GM21367 (cell line): ENCODE results near the gene DNAJC5G.
A peak's percentile ranks its signal among the peaks of the same experiment; 100 is the strongest.
"Not testable (repeated sequence)": the region's sequence is repeated elsewhere in the genome, so short reads cannot be mapped to it uniquely, and the experiment has no call there.

Source experiments
- ATAC-seq: cut with Tn5 transposase; IDR thresholded peaks from one replicate; pipeline ENCODE4 v1.9.1; 2021; ENCODE audit not compliant: unreplicated experiment

The DNAJC5G gene

DNA sequence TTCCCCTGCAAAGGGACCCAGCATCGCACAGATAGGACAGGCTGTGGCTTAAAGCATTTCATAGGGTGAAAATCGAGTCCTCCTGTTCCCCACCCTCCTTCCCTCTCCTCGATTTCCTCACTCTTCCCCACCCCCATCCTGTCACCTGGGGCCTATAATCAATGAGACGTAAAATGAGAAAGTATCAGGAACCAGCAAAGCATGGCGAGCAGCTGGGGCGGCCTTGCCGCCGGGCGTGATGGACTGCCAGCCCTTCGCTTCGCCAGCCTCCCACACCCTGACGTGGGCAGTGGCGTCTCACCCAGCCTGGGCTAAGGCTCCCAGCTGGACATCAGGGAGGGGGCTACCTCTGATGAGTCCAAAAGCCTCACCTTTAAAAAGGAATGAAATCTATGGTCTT, 23.5 kb upstream of the DNAJC5G start:
- no peak for ATAC-seq

DNA sequence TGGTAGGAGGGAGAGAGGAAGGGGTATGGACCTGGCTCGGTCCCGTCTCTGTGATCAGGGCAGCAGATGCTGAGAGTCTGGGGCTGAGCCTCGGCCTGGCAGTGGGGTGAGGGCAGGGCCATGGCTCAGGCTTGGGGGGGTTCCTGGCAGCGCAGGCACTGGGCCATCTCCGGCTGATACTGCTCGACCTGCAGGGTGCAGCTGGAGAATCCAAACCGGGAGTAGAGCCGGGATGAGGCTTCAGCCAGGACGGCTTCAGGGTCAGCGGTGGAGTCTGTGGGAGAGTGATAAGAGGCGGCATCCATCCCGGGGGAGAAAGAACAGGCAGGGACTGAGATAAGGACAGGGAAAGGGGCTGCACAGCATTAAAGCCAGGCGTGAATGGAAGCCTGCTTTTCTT, 20.0 kb upstream of the DNAJC5G start:
- no peak for ATAC-seq

DNA sequence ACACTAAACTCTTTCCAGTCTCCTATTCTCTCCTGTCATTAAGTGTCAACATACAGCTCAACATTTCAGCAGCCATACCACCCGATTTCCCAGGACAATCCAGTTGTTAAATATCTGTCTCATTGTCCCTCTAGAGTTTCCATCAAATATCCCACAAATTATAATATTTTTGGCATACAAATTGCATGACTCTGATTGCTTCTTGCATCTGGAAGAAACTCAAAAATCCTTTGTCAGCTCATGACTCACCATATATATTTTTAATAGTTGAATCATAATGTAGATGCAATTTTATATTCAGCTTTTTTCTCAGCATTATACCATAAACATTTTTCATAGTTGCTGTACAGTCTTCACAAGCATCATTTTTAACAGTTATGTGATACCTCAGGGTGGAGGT, 19.6 kb upstream of the DNAJC5G start:
- no peak for ATAC-seq

DNA sequence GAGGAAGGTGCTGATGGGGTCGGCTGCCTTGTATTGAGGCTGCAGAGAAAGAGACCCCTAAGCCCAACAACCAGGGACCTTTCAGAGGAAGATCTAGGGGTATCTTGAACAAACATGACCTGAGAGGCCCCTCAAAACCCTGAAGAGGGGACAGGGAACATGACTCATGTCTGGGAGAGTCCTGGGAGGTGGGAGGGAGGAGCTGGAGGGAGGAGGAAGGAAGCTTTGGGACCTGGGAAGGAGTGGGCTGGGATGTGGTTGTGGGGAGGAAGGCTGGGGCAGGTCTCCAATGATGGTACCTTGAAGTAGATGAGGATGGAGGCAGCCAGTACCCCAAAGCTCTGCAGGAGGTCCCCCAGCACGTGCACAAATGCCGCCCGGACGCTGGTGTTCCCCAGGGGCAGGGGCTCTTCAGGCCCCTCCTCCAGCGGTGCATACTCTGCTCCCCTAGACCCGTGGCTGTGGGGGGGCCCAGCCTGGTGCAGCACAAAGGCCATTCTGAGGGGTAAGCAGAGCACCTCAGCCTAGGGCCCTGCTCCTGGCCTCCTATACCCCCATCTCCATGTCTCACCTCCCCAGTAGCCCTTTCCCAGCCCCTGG, 18.3 kb upstream of the DNAJC5G start:
- no peak for ATAC-seq

DNA sequence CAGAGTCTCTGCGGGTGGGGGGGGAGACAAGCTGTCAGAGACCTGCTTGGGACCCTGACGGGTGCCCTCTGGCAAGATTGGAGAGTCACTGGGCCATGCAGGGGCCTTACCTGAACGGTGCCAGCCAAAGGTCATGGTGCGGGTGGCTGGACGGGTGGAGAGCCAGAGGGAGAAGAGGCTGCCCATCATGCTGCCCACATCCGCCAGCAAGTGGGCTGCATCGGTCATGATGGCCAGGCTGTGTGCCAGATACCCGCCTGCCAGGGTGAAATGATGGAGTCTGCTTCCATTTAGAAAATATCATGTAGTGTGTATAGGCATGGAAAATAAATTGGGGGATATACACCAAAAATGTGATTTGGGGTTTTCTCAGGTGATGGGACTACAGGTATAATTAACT, 17.2 kb upstream of the DNAJC5G start:
- ATAC-seq = no peak

DNA sequence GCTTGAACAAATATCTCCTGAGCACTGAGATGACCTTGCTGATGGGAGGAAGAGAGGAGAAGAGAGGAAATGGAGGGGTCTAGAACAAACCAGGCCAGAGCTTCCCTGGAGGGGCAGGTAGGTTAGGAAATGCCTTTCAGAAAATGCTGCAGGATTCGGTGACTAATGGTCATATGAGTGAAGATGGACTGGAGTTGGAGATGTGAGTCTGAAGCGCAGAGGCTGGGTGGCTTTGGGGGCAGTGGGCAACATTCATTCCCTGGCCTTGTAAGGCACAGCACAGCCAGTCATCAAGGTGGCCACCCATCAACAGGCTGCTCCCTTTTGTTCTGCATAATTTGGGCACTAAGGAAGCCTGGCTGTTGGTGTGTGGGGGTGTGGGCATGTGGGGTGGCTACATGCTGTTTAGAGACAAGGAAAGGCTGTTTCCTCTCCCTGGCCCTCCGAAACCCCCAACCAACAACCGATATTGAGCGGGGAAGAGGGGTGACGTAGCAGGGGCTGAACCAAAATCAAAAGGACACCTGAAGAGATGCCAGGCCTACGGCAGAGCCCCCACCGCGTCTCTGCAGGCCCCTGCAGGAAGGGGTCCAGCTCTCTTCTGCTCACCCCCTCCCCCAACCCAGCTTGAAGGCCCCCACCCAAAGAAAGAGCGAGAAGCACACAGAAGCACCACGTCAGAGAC, 13.8 kb upstream of the DNAJC5G start:
- no peak for ATAC-seq

DNA sequence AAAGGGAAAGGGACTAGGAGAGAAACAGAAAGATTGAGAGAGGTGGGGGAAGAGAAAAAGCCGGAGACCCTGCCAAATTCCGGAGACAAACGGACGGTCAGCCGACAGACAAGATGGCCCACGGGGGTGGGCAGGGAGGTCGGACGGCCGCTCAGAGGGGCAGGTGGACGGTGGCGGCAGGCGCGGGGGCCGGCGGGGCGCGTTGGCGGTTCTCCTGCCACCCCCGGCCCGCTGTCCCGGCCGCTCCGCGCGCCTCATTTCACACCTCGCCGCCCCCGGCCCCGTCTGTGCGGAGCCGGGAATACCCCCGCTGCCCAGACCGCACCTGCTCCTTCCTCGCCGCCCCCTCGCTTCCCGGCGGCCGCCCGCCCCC, 13.3 kb upstream of the DNAJC5G start:
- no peak for ATAC-seq

DNA sequence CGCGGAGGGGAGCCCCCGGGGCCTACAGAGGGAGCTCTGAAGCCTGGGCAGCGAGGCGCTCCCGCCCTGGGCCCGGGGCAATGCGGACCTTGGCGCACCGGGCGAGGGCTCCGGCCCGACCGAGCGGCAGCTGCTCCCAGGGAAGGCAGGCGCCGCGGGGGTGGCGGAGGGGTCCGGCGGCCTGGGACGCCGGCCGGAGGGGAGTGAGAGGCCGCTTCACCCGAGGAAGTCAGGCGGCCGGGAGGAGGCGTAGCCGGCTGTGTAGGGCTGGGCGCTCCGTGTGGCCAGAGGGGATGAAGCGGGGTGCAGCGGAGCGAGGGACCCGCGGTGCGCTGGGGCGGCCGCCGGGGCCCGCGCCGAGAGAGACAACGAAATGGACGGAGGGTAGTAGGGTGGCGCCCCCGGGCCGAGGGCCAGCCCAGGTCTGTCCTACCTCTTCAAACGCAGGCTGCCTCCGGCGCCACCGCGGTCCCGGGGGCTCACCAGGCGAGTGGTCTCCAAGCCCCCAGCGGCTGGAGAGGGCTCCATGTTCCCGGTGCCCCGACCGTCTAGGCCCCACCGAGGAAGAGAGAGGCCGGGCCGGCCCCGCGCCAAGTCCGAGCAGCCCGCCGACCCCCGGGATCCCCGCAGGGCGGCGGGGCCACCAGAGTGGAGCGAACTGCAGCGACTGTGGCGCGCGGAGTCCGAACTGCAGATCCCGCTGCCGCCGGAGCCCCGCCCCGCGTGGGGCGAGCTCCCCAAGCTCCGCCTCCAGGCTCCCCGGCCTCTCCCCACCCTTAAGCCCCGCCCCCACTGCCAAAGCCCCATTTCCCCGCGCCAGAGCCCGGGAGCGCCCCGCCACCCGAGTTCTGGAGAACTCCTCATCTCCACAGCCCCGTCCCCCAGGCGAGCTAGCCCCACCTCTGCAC, 12.6 kb upstream of the DNAJC5G start, which contains the start of gene SLC30A3:
Gene SLC30A3 (minus strand): TSS at position 669 of the 908 bp plus-strand sequence. CDS start 141 bp downstream, at position 528.
- no peak for ATAC-seq

DNA sequence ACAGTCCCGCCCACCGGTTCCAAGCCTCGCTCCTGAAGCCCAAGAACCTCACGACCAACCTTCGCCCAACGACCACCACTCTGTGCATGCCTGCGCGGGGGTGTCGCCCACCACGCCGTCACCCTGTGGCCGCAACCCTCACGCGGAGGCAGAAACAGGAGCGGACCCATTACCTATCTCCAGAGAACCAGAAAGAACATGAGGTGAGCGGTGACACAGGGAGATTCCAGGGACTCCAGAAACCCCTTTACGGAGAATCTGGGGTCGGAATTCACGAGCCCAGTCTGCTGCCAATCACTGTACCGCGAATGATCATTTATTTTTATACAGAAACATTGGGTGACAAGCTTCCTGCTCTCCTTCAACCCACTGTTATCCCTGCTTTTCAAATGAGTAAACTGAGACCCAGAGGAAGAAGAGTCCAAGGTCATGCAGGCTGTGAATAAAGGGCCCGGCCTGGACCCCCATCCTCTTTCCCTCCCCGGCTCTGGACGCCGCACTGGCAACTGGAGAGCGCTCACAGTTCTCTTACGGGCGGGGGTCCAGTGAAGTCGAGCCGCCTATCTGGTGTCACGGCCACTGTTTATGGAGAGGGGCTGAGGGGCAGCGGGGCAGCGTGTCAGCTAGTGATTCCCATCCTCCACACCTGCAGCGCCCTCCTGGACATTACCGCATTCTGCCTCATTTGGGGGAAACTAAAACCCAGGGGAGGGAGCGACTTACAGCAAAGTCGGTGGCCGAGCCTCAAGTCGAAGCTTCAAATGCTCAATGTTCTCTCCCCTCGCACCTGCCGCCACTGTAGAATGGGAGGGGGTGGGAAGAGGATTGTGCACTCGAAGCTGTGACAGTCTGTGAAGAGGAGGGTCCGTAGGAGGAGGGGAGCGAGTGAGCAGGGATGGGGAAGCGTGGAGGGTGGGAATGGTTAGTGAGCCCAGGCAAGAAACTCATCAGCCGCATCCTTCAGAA, 11.7 kb upstream of the DNAJC5G start:
- no peak for ATAC-seq

DNA sequence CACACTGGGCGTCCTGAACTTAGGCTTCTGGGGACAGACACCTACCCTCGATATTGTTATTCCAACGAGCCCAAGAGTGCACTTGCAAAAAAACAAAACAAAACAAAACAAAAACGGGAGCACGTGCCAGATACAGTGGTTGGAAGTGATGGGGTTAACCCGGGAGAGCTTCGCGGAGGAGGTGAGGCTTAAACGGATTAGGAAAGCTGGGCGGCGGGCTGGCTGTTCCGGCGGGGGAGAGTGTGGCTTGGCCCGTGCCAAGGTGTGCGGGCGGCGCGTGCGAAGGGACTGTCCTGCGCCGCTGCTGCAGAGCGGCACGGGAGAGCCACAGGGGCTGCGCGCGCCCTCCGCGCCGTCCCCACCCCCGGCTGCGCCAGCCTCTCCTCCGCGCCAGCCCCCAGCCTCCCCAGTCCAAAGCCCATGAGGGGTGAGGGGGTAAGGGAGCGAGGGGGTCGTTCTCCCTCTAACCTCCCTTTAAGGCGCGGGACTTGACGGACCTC, 10.9 kb upstream of the DNAJC5G start:
- no peak for ATAC-seq

DNA sequence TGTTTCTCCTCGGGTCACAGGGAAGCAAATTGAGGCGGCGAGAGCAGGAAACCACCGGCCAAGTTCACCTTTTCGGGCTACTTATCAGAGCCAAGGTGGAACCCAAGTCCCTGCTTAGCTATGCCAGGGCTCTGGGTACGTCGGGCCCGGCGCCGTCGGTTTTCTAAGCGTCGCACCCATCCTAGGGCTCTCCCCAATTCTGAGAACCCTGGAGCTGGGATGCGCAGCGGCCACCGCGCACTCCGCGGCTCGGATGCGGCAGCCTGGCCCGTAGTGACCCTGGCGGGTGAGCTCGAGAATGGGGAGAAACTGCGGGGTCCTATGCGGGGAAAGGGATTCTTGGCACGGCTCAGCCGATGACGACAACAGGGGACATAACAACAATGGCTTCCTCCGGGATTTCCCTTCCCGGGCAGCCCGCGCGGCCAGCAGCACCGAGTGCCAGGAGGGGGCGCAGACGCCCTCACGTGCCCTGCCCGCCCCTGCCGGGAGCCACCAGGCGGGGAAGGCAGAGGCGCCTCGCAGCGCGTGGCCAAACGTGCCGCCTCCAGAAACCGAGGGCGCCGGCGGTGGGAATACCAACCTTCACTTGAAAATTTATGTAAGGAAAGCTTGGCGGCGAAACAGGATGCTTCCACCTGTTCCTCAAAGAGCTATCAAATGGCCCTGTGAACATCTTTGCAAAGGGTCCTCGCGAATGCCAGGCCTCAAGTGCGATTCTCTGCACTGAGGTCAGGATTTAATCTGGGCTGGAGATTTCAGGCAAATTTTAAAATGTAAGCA, 10.3 kb upstream of the DNAJC5G start:
- ATAC-seq = peak; percentile 48

DNA sequence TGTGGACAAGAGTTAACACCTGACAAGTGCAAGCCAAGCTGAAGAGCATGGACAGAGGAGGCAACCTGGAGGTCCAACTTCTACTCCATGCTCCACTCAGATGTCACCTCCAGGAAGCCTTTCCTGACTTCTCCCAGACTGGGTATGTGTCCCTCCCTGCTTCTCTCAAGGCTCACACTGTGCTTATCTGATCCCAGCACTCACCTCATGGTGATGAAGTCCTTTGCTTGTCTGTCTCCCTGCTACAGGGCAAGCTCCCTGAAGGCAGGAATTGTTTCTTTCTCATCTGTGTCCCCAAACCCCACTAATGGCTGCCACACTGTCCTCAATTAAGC, 9.7 kb upstream of the DNAJC5G start:
- no peak for ATAC-seq

DNA sequence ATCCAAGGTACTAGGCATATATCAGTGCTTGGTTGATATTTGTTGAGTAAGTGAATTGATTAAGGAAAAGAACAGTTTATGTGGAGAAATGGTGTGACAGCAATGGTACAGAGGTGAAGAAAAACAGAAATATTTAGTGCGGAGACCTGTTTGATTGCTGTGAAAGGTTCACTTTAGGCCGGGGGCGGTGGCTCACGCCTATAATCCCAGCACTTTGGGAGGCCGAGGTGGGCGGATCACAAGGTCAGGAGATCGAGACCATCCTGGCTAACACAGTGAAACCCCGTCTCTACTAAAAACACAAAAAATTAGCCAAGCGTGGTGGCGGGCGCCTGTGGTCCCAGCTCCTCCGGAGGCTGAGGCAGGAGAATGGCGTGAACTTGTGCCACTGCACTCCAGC, 6.9 kb upstream of the DNAJC5G start:
- not testable (repeated sequence) for ATAC-seq

DNA sequence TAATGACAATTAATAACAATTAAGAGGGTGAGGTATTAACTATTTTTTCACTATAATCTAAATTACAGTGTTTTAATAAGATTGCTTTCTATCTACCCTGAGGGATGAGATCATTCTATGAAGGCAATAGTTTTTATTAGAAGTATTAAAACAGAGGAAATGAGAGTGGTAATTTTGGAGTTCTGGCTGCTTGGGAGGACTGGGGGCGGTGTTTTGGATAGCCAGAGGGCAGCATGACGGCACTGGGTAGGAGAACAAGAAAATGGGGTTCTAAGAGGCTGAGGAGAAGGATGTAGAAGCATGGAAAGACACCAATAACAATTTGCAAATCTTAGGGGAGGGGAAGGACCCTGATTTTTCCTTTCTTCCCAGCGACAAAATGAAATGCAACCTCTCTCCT, 5.1 kb upstream of the DNAJC5G start:
- ATAC-seq = no peak

DNA sequence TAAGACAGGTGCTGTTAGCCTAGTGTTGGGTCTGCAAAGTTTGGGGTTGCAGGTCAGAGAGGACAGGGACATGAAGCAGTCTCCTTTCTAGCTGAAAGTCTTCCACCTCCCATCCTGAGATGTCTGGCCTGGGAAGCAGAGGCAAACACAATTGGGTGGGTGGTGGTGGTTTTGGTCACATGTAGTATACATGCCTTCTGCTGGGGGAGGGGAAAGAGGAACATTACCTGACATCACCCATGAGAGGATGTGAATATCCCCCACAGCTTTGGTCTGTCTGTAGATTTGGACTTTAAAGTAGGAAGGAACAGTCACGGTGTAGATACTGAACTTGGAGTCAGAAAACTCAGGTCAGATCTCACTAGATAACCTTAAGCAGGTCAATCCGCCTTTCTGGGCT, 4.6 kb upstream of the DNAJC5G start:
- no peak for ATAC-seq

DNA sequence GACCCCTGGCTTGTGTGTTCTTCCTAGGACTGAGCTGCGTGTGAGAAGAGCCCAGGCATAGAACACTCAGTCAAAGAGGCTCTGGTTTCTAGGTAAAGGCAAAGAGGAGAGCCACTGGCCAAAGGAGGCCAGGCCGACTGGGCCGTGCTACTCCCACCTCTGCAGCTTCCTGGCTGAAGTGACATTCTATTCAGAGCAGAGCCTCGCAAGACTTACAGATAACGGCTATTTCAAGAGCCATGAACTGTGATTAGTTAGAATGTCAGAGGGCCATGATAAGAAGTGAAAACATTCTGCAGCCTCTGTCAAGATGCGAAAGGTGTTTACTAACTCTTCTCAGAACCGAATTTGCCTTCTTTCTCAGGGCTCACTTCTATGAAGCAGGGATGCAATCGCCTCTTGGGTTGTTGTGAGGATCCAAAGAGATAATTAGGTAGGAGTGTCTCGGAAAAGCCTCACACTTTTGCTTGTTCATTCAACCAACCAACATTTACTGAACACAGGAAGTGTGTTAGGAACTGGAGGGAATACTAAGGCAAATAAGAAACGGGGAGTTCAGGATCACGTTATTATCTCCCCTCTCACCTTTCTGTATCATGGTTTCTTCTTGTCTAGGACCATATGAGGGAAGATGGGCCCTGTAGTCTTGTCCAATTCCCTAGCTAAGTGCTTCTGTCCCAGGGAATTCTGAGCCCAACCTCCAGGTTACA, 3.4 kb upstream of the DNAJC5G start:
- ATAC-seq = no peak

DNA sequence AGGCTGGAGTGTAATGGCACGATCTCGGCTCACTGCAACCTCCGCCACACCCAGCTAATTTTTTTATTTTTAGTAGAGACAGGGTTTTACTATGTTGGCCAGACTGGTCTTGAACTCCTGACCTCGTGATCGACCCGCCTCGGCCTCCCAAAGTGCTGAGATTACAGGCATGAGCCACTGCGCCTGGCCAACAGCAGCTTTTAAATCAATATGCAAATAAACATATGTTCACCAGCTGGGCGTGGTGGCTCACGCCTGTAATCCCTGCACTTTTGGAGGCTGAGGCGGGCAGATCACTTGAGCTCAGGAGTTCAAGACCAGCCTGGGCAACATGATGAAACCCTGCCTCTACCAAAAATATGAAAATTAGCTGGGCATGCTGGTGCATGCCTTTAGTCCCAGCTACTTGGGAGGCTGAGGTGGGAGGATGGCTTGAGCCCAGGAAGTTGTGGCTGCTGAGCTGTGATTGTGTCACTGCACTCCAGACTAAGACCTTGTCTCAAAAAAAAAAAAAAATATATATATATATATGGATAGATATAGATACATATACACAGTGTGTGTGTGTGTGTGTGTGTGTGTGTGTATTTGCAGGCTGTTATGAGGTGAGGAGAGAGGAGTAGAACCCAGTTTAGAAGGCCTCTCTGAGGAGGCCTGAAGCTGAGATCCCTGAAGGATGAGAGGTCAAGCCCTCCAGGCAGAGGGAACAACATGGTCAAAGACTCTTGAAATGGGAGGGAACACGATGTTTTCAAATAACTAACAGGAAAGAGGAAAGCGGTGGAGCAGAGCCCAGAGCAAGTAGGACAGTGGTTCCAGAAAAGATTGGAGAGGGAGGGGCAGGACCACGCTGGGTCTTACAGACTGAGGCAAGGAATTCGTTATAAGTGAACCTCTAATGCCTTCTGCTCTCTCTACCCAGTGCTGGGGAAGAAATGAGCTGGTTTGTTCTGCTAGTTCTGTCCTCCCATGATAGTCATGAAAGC, 2.4 kb upstream of the DNAJC5G start:
- not testable (repeated sequence) for ATAC-seq

DNA sequence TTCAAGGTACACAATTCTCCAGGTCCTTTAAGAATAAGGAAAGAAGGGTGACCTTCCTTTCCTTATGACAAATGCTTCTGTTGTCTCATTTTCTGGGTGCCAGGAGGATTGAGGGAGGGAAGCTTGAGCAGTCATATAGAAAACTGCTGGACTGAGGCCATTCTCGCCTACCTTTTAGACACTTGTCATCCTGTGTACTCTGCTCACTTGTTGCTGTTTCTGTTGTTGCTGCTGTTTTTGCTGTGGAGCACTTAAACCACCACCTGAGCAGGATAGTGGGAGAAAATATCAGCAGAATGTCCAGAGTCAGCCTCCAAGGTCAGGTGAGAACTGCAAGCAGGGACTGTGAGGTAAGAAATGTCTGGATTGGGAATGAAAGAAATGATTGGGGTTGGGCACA, 2.8 kb downstream of the DNAJC5G start:
- ATAC-seq = no peak
